Hepatocyte (in vitro differentiated cells): ENCODE results near the gene SEL1L3.

Experiments used
- EZH2 ChIP-seq: fragments of 200-600 bp; sonication (generic); IDR thresholded peaks from 2 replicates; pipeline ENCODE4 v1.6.1; 2016; ENCODE audit warnings: antibody characterized with exemption, mild to moderate bottlenecking, borderline replicate concordance
- EZH2phosphoT487 ChIP-seq: fragments of 200-600 bp; sonication (generic); IDR thresholded peaks from one replicate; pipeline ENCODE4 v1.6.1; 2018; ENCODE audit warnings: antibody characterized with exemption, mild to moderate bottlenecking, low read depth, moderate library complexity; ENCODE audit not compliant: unreplicated experiment, severe bottlenecking
- TF ChIP-seq, protein P1 (sequence below): fragments of 200-600 bp; sonication (generic); IDR thresholded peaks from 2 replicates; pipeline ENCODE4 v1.5.1; 2016; ENCODE audit warnings: antibody characterized with exemption, mild to moderate bottlenecking; ENCODE audit not compliant: poor library complexity

DNA sequence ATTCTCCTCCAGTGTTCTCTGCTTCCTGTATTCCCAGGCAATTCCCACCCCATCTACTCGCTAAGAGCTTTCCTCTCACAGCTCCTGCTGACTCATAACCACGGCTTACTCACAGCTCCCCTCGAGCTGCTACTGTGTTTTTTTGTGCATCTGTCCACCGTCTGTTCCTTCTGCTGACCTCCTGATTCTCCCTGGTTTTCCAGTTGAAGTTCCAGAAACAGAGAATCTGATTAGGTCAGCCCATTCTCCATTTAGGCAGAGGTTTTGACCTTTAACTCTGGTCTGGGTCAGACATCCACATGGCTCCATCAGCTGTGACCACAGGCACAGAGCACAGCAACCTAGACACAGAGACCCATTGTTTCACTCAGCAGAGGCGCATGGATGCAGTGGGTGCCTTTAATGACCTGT lies 45.7 kb upstream of the SEL1L3 start:
- TF ChIP-seq, protein P1, sequence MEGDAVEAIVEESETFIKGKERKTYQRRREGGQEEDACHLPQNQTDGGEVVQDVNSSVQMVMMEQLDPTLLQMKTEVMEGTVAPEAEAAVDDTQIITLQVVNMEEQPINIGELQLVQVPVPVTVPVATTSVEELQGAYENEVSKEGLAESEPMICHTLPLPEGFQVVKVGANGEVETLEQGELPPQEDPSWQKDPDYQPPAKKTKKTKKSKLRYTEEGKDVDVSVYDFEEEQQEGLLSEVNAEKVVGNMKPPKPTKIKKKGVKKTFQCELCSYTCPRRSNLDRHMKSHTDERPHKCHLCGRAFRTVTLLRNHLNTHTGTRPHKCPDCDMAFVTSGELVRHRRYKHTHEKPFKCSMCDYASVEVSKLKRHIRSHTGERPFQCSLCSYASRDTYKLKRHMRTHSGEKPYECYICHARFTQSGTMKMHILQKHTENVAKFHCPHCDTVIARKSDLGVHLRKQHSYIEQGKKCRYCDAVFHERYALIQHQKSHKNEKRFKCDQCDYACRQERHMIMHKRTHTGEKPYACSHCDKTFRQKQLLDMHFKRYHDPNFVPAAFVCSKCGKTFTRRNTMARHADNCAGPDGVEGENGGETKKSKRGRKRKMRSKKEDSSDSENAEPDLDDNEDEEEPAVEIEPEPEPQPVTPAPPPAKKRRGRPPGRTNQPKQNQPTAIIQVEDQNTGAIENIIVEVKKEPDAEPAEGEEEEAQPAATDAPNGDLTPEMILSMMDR: no peak
- TF ChIP-seq EZH2phosphoT487 (no peak), EZH2 (no peak)
